Skeletal muscle tissue (tissue), 4 donors: ENCODE results near the gene CACNG6. TPM values are rescaled to one million over a fixed set of nuclear protein-coding genes. Genes with fewer than 3 reads are reported as not detected.

Experiments
- H3K27ac ChIP-seq: one replicate; pipeline ENCODE4 v1.7.0; 2013; ENCODE audit warnings: mild to moderate bottlenecking, low read depth, low read length, inconsistent platforms
- H3K27me3 ChIP-seq, 3 donors: one replicate each; pipeline ENCODE4 v1.7.0; 2013; ENCODE audit warnings: low read length in 3 of 3; ENCODE audit not compliant: control insufficient read depth in 3 of 3, insufficient read depth in 3 of 3
- H3K36me3 ChIP-seq, 3 donors: one replicate each; pipeline ENCODE4 v1.7.0; 2013; ENCODE audit warnings: low read length in 3 of 3; ENCODE audit not compliant: control insufficient read depth in 3 of 3, insufficient read depth in 3 of 3
- H3K4me1 ChIP-seq, 3 donors: one replicate each; pipeline ENCODE4 v1.7.0; 2013; ENCODE audit warnings: low read length in 3 of 3, mild to moderate bottlenecking in 3 of 3; ENCODE audit not compliant: control insufficient read depth in 3 of 3, insufficient read depth in 3 of 3
- H3K4me3 ChIP-seq, 3 donors: one replicate each; pipeline ENCODE4 v1.7.0; 2013; ENCODE audit warnings: low read length in 3 of 3
- H3K9ac ChIP-seq, 3 donors: one replicate each; pipeline ENCODE4 v1.7.0; 2013; ENCODE audit warnings: low read length in 3 of 3, mild to moderate bottlenecking in 3 of 3, moderate library complexity in 2 of 3, low read depth in 1 of 3
- H3K9me3 ChIP-seq, 3 donors: one replicate each; pipeline ENCODE4 v1.7.0; 2013; ENCODE audit warnings: low read length in 3 of 3; ENCODE audit not compliant: control insufficient read depth in 3 of 3
- total RNA-seq: library from RNA; depleted of rRNA; stranded (reverse); fragments of >200 nt; gene quantifications from one replicate; pipeline ENCODE4 v1.2.3, GENCODE V29; 2014
- donor health status: Osteomylitis.

CACNG6 gene
- total RNA-seq, 1 donor from 2014 or later = 17.7 TPM

DNA sequence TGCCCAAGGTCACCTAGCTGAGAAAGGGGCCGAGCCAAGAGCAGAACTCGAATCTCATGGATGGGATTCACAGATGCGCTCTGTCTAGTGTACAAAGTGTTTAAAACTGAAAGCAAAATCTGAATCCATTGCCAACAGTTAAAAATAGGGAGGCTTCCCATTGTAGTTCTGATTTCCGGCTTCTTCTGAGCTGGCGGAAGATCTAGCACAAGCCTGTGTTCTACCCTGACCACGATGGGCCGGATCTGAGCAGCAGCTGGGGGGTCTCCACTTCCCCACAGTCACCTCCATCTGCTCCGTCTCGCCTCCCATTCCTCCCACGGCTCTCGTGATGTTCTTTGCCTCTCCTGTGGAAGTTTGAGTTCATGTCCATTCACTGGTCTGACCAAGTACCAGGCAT is 26.3 kb upstream of the CACNG6 start:
- Histone ChIP-seq H3K27me3 (peaks cover 37 to 43% (median 39%) of the 10 kb centered on the region in 3 donors), H3K4me1 (peaks cover 0 to 8% (median 3%) of the 10 kb centered on the region in 3 donors), H3K27ac (no peak overlapping the region), H3K9me3 (no peaks in the 10 kb centered on the region), H3K9ac (no peak overlapping the region), H3K4me3 (peak overlapping the region; percentile 2 to 46 (median 27)), H3K36me3 (no peaks in the 10 kb centered on the region)

DNA sequence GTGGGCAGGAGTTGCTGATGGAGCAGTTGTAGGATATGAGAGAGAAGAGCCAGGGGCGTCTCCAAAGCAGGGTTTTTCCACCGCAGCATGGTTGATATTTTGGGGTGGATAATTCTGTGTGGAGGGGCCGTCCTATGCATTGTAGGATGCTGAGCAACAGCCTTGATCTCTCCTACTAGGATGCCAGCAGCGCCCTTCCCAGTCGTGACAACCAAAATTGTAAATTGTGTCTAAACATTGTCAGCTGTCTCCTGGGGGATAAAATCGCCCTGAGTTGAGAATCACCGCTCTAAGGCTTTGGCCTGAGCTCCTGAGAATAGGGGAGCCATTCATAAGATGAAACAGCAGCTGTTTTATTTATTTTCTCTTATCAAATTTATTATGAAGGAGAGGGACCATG is 24.5 kb upstream of the CACNG6 start:
- H3K27me3 ChIP-seq = peaks cover 21 to 31% (median 23%) of the 10 kb centered on the region in 3 donors

DNA sequence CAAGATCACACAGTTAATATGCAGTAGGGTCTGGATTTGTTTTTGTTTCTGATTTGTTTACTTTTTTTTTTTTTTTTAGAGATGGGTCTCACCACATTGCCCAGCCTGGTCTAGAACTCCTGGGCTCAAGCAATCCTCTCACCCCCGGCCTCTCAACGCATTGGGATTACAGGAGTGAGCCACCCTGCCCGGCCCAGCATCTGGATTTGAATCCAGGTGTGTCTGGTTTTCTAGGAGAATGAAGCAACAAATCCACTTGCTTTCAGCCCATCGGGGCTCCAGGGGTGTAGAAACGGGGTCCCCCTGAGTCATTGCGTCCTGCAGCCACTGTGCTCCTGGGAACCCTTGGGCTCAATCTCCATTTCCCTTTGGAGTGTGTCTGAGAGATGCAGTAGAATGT is 22.1 kb upstream of the CACNG6 start:
- Histone ChIP-seq H3K27ac (no peak overlapping the region), H3K36me3 (no peaks in the 10 kb centered on the region), H3K4me1 (peaks cover 0 to 8% (median 3%) of the 10 kb centered on the region in 3 donors), H3K9ac (no peak overlapping the region), H3K4me3 (no peak overlapping the region), H3K27me3 (peaks cover 10 to 18% (median 14%) of the 10 kb centered on the region in 3 donors), H3K9me3 (no peaks in the 10 kb centered on the region)

More for the DNA sequence above, 24.5 kb upstream of the CACNG6 start:
- H3K27ac ChIP-seq = no peak overlapping the region
- H3K4me3 ChIP-seq = no peak overlapping the region
- no peaks in the 10 kb centered on the region for H3K9me3 ChIP-seq
- no peaks in the 10 kb centered on the region for H3K36me3 ChIP-seq
- H3K4me1 ChIP-seq = peaks cover 0 to 8% (median 3%) of the 10 kb centered on the region in 3 donors
- H3K9ac ChIP-seq = no peak overlapping the region

DNA sequence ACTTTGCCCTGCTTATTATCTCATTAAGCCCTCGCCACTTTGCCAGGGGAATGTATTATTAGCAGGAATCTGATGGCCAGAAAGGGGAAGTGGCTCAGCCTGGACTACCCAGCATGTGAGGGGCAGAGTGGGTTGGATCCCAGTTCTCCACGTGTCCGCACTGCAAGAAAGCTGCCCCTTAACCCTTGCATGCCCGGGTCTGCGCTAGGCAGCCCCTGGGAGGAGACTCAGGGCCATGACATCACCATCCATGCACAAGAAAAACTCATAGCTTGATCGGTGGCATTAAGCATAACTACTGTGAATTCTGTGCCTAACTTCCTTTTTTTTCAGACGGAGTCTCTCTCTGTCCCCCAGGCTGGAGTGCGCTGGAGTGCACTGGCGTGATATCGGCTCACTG is 19.8 kb upstream of the CACNG6 start:
- Histone ChIP-seq H3K36me3 (no peaks in the 10 kb centered on the region), H3K27me3 (peaks cover 0 to 10% (median 7%) of the 10 kb centered on the region in 3 donors), H3K4me3 (no peak overlapping the region), H3K27ac (no peak overlapping the region), H3K9me3 (no peaks in the 10 kb centered on the region), H3K9ac (no peak overlapping the region), H3K4me1 (no peaks in the 10 kb centered on the region)

DNA sequence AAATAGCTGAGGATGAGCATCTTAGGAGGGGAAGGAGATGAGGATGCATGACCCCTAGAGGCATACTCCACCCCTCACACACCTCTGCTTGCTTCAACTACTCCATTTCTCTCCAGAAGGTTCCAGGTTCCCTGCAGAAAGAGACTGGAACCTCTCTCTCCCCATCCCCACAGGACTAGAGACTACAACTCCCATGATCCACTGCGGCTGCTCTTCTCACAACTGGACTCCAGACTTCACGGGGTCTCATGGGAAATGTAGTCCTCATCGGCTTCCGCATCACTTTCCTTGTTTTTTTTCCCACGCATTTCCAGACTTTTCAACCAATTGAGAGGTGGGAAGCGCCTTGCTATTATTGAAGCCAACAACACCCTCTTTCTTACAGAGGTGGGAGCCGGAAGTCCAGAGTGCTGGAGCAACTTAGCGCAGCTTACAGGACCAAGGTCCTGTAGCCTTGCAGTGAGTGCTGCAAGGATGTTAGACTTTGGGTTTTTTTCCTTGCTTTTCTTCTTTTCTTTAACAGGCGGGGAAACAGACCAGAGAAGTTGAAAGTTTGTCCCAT is 13.9 kb upstream of the CACNG6 start:
- Histone ChIP-seq H3K4me3 (peak overlapping the region; percentile 54 to 69 (median 65)), H3K27ac (no peak overlapping the region)

DNA sequence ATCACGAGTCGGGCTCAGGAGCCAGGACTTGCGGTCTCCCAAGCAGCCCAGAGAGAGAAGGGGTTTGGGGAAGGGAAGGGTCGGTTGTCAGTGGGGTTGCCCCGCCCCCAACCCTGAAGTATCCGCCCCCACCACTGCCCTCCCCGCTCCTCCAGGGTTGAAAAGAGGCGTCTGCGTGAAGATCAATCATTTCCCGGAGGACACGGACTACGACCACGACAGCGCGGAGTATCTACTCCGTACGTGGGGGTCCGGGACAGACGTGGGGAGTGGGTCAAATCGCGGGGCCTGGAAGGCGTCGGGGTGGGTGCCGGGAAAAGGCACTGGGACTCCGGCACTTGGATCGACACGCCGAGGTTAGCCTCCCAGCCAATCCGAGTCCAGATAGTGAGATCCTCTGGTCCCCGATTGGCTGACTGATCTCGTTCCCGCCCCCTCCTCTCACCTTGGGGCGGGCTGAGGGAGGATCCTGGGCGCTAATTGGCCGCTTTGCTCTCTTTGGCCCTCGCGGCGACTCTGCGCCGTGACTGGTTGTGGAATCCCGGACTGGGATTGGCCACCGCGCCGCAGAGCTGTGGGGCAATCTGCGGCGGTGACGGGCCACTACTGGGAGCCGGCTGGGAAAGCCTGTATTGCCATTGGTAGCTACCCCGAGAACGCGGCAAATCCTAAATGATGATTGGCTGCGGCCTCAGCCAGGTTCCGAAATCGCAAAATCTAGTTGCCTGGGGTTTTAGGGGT is 13.3 kb upstream of the CACNG6 start:
- H3K36me3 ChIP-seq = no peaks in the 10 kb centered on the region
- no peak overlapping the region for H3K9ac ChIP-seq
- H3K9me3 ChIP-seq = no peaks in the 10 kb centered on the region
- H3K4me3 ChIP-seq = peak overlapping the region; percentile 54 to 69 (median 65)
- H3K27me3 ChIP-seq = peaks cover 13 to 16% (median 16%) of the 10 kb centered on the region in 3 donors
- H3K4me1 ChIP-seq = peaks cover 14 to 24% (median 23%) of the 10 kb centered on the region in 3 donors
- H3K27ac ChIP-seq = no peak overlapping the region

More for the DNA sequence above, 13.9 kb upstream of the CACNG6 start:
- Histone ChIP-seq H3K9me3 (no peaks in the 10 kb centered on the region), H3K9ac (peak overlapping the region in 1 of 3 donors; percentile 25), H3K4me1 (peaks cover 14 to 24% (median 23%) of the 10 kb centered on the region in 3 donors), H3K36me3 (no peaks in the 10 kb centered on the region), H3K27me3 (peaks cover 12 to 23% (median 16%) of the 10 kb centered on the region in 3 donors)

DNA sequence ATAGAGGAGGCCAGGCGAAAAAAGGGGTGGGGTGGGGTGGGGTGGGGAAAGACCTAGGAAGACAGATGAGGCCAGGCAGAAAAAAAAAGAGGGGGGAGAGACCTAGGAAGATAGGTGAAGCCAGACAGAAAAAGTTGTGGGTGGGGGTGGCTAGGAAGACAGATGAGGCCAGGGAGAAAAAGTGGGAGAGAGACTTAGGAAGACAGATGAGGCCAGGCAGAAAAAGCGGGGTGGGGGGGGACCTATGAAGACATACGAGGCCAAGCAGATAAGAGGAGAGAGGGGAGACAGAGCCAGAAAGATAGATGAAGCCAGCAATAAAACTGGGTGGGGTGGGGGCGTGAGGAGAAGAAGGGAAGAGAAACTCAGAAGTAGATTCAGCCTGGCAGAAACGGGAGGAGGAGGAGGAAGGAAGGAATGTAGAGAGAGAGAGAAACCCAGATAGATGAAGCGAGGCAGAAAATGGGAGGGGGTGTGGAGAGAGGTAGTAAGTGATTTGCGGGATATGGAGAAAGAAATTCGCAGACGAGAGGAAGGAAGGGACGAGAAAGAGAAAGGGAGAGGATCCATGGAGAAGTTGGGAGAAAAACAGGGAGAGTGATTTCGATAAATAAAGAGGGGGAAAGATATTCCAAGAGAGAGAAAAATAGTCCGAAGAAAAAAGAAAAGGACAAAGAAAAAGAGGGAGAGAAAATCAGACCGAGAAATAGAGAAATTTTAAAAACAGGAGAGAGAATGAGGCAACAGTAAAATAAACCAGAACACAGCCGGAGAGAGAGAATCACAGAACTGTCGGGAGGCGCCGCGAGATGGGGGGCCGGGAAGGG is 12.2 kb upstream of the CACNG6 start:
- peak overlapping the region in 1 of 3 donors; percentile 6 for H3K9ac ChIP-seq
- H3K4me1 ChIP-seq = peaks cover 14 to 24% (median 23%) of the 10 kb centered on the region in 3 donors
- no peaks in the 10 kb centered on the region for H3K9me3 ChIP-seq
- peak overlapping the region; percentile 38 to 71 (median 63) for H3K4me3 ChIP-seq
- H3K27ac ChIP-seq = no peak overlapping the region
- peaks cover 19 to 25% (median 22%) of the 10 kb centered on the region in 3 donors for H3K27me3 ChIP-seq
- no peaks in the 10 kb centered on the region for H3K36me3 ChIP-seq

DNA sequence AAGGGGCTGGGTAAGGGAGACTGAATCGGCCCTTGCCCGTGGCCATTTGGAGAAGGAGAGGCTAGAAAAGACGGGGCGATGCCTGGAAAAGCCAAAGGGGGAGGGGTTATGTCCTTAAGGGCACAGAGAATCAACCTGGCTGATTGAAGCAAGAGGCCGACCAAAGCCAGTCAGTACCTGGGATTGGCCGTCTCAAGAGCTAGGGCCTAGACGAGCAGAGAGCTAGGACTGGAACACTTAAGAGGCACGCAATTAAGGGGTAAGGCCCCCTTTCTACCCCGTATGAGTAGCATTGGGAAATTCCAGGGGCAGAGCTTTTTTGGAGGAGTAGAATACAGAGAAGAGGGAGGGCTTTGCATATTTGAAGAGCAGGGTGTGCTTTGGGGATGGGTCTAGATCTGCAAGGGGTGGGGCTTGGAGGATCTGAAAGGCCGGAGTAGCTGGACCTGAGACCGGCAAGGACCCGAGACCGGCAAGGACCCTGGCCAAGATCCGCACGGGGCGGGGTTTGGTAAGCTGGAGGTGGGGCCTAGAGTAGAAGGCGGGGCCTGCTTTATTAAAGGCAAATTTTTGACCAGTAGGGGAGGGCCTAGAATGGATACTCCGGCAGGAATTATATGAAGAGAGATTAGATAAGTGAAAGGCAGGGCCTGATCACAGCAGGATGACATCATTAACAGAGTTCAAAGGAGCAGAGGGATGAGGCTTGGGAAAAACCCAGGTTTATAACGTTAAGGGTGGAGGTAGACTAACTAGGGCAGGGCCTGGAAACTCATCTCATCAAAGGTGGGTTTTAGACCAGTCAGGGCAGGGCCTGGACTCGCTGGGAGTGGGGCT is 10.7 kb upstream of the CACNG6 start:
- Histone ChIP-seq H3K27ac (peak overlapping the region; percentile 73), H3K27me3 (peaks cover 20 to 26% (median 25%) of the 10 kb centered on the region in 3 donors), H3K36me3 (no peaks in the 10 kb centered on the region), H3K4me1 (peaks cover 14 to 24% (median 23%) of the 10 kb centered on the region in 3 donors), H3K9me3 (no peaks in the 10 kb centered on the region), H3K4me3 (peak overlapping the region; percentile 56 to 71 (median 63)), H3K9ac (peak overlapping the region; percentile 32 to 75 (median 70))

DNA sequence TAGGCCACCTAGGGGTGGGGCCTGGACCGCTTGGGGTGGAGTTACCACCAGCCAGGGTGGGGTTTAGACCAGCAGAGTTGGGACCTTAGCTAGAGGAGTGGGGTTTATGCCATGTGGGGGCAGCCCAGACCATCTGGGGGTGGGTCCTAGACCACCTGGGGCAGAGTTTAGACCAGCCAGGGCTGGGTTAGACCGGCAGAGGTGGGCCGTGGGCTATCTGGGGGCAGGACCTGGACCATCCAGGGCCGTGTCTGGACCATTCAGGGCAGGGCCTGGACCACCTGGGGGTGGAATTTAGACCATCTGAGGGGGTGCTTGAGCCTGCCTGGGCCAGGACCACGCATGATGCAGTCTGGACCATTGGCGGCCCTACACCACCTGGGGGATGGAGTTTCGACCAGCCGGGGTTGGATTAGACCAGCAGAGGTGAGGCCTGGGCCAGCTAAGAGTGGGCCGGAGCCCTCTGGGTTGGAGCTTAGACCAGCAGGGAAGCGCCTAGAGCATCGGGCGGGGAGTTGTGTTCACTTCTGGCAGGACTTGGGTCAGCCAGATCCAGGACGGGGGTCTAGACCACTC is 10.0 kb upstream of the CACNG6 start:
- Histone ChIP-seq H3K9me3 (no peaks in the 10 kb centered on the region), H3K36me3 (no peaks in the 10 kb centered on the region), H3K4me1 (peaks cover 14 to 24% (median 23%) of the 10 kb centered on the region in 3 donors), H3K27me3 (peaks cover 17 to 25% (median 24%) of the 10 kb centered on the region in 3 donors), H3K4me3 (peak overlapping the region in 2 of 3 donors; percentile 29 to 63), H3K9ac (peak overlapping the region in 1 of 3 donors; percentile 32), H3K27ac (peak overlapping the region; percentile 73)
